Neural cell (in vitro differentiated cells): ENCODE data around the gene LTBP1.

ENCODE experiments used
- CTCF ChIP-seq: fragments of 450-650 bp; IDR thresholded peaks from 2 replicates; pipeline ENCODE4 v1.5.1; 2014; ENCODE audit warnings: antibody characterized with exemption, mild to moderate bottlenecking, moderate library complexity; ENCODE audit not compliant: poor library complexity, severe bottlenecking
- EP300 ChIP-seq: fragments of 450-650 bp; conservative IDR thresholded peaks from 2 replicates; pipeline ENCODE4 v1.6.1; 2014; ENCODE audit warnings: antibody characterized with exemption, mild to moderate bottlenecking, moderate library complexity; ENCODE audit not compliant: poor library complexity, severe bottlenecking
- EZH2 ChIP-seq: fragments of 200-600, 300-800 bp; shearing (Covaris generic), sonication (generic); IDR thresholded peaks from 2 replicates; pipeline ENCODE4 v1.6.1; 2014; ENCODE audit warnings: antibody characterized with exemption, low read length, borderline replicate concordance, mild to moderate bottlenecking; ENCODE audit not compliant: insufficient read depth, poor library complexity, severe bottlenecking
- POLR2AphosphoS5 ChIP-seq: IDR thresholded peaks from 2 replicates; pipeline ENCODE4 v1.6.1; 2012
- RAD21 ChIP-seq: fragments of 450-650 bp; conservative IDR thresholded peaks from 2 replicates; pipeline ENCODE4 v1.6.1; 2014; ENCODE audit warnings: antibody characterized with exemption, mild to moderate bottlenecking, moderate library complexity
- REST ChIP-seq: IDR thresholded peaks from 2 replicates; pipeline ENCODE4 v1.6.1; 2012; ENCODE audit warnings: borderline replicate concordance
- TAF1 ChIP-seq: IDR thresholded peaks from 2 replicates; pipeline ENCODE4 v1.6.1; 2012; ENCODE audit warnings: low read depth

GRCh38 chr2:33323957-33324356, 377.2 kb downstream of the LTBP1 start:
- TF ChIP-seq CTCF (no peak), POLR2AphosphoS5 (no peak), EZH2 (no peak), EP300 (no peak), RAD21 (no peak), REST (no peak), TAF1 (no peak)
